Fibroblast of skin of right quadriceps (primary cell): Measurements from ENCODE around the gene INSC.
A peak's percentile ranks its signal among the peaks of the same experiment; 100 is the strongest.

Source experiments
- DNase-seq: peaks from one replicate; pipeline ENCODE4 v3.0.0-alpha.2; 2013

INSC gene

GRCh38 chr11:15111215-15111614 lies 3.5 kb upstream of the INSC start:
- no peak for DNase-seq

- no peak for DNase-seq
These were observed 2.6 kb upstream of the INSC start for GRCh38 chr11:15112131-15112541.

DNA sequence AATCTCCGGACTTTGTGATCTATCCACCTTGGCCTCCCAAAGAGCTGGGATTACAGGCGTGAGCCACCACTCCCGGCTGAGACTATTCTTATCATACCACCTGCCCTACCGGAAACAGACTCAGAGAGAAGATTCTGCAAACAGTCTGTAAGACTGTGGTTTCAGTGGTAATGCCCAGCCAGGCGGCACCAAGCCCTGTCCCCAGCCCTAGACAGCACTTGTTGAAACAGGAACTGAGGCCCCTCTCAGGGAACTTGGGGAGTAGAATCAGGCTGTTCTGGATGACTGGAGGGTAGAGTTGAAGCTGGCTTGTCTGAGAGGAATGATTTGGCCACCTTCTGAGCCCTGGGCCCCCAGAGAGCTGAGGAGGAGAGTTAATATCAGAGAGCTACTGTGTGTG lies 1.3 kb upstream of the INSC start:
- DNase-seq, result no peak

DNA sequence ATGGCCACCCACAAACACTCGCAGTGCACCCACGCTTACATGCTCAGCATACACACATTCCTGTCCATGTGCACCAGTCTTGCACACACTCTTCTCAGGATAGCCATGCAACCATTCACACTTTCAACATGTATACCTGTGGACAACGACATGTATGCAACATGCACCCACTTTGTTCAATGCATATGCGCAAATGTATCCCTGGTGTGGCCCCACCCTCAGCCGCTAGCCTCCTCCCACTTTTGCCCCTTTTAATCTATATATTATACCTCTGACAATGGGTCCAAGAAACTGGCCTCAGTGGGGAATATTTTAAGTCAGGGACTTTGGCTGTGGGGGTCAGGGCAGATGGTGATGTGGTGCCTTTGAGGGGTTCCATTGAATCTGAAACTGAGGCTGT lies 963 bp downstream of the INSC start:
- DNase-seq, result no peak

DNA sequence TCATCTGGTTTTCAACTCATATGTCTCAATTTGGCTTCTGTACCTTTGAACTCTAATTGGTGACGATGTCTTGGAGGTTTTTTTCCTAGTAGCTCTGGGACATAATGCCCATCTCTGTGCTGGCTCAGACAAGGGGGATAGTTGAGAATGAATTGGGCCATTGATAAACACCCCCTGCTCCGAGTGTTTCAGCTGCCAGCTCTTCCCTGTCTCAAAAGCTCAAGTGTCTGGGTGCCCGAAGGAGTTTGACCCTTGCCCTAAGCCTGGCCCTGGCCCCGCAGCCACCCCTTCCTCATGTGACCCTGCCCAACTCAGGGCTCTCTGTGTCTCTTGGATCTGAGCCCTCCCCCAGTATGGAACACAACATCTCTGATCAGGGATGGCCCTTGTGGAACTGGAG lies 3.0 kb downstream of the INSC start:
- no peak for DNase-seq

DNA sequence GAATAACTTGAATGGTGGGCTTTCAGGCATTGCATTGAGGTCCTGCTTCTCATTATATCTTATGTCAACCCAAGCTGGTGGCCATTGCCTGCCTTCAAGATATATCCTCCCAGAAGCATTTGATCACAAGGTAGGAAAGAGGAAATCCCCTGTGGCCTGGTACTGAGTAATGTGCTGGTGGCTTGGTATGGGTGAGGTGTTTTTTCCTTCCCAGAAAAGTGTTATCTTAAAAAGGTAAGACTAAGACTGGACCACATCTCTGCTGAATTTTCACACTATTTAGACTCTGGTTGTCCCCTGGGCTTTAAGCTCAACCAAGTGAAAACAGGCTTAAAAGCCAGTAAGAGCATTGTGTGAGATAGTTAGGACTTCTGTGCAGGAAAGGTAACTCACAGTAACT lies 3.7 kb downstream of the INSC start:
- DNase-seq, result no peak

- DNase-seq, result no peak
These were observed 4.6 kb downstream of the INSC start for GRCh38 chr11:15119352-15119751.

GRCh38 chr11:15119826-15120225 lies 5.1 kb downstream of the INSC start:
- no peak for DNase-seq

DNA sequence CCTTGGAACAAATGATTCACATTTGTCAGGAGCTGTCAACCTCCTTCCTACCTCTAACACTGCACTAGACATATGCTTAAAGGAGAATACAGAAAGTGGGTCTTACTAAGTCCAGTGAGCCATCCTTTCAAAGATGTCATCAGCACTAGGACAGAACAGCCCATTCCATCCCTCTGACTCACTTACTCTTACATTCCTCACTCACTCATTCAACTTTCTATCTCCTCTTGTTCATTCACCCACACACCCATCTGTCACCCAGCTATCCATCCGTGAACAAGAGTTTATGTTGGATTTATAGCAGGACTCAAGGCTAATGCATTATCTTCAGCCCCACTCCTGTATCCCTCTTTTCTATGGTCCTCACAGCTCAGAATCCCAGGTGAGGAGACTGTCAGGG lies 9.1 kb downstream of the INSC start:
- DNase-seq, result peak; percentile 84

- DNase-seq, result no peak
These were observed 9.8 kb downstream of the INSC start for GRCh38 chr11:15124528-15124927.

DNA sequence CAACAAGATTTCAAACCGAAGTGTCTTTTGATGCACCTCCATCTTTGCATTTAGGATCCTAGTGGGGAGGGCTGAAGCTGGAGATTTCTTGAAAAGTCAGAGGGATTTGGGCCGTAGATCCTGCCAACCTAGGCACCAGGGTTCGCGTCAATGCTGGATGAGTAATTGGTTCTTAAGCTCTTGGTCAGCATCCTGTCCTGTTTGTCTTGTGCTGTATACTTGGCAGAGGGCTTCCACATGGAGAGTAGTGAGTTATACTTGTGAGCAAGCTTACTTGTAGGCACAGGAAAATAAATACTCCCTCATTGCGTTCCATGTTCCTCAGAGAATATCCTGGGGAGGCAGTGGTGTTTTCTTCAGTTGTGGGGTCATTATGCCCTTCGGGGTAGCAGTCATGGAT lies 12.6 kb downstream of the INSC start:
- peak; percentile 46 for DNase-seq

- DNase-seq, result no peak
These were observed 13.9 kb downstream of the INSC start for GRCh38 chr11:15128621-15129020.

- DNase-seq, result no peak
These were observed 21.4 kb downstream of the INSC start for GRCh38 chr11:15136166-15136565.

GRCh38 chr11:15139096-15139770 lies 24.5 kb downstream of the INSC start:
- no peak for DNase-seq

DNA sequence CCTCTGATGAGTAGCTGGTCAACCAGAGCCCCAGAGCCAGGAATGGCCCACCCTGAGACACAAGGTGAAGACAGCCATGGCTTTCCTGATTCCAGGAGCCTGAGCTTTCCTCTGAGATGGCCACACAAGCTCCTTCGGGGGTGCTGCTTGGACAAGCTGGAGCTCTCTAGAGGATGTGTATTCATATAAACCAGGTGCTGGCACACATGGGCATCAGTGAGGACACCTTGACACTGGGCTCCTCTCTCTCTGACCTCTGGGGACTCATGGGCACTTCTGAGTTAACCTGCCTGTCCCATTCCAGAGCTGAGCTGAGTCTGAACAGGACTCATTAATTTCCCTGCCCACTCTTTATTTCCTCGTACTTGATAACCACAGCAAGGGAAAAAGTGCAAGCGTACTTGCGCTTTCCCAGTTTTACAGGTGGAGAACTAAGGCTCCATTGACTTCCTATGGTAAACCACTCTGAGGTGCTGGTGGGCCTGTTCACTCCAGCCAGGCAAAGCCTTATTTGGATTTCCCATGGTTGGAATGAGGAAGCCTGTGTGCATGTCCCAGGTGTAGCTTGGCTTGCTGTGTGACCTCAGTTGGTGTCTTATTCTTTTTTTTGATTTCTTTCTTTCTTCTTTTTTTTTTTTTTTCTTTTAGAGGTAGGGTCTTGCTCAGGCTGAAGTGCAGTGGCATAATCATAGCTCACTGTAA lies 25.4 kb downstream of the INSC start:
- DNase-seq, result no peak

- no peak for DNase-seq
These were observed 26.7 kb downstream of the INSC start for GRCh38 chr11:15141381-15141780.

- no peak for DNase-seq
These were observed 28.1 kb downstream of the INSC start for GRCh38 chr11:15142838-15143237.

- no peak for DNase-seq
These were observed 29.1 kb downstream of the INSC start for GRCh38 chr11:15143855-15144254.

- DNase-seq, result no peak
These were observed 29.6 kb downstream of the INSC start for GRCh38 chr11:15144347-15144746.

DNA sequence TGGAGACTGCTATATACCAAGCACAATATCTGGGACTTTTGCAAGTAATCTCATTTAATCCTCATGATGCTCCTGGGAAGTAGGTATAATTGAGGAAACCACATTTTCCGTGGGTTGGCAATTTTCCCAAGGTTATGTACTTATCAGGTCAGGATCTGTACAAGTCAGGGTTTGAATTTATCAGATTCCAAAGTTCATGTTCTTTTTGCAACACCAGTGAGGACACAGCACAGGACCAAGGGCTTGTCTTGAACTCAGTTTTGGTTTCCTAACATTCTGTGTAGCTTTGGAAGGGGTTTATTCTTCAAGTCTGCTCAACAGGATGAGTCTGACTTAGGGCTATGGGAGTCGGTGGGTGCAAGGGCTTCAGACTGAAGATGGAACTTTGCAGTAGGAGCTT lies 30.4 kb downstream of the INSC start:
- DNase-seq, result no peak

- no peak for DNase-seq
These were observed 30.9 kb downstream of the INSC start for GRCh38 chr11:15145615-15146014.

GRCh38 chr11:15146271-15147003 lies 31.7 kb downstream of the INSC start:
- peak; percentile 18 for DNase-seq

DNA sequence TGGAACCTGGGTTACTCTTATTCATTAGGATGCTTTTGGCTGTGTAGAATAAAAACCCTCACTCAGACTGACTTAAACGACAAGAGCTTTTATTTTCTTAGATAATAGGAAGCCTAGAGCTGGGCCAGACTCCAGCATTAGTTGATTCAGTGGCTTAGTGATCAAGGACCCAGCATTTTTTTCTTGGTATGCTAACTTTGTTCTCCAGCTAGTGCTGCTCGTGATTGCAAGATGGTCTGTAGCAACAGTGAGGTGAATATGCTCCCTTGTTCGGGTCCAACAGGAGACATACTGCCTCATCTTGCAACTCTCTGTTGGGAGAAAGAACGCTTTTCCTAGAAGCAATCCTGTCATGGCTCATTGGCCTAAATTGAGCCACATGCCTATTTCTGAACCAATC lies 33.4 kb downstream of the INSC start:
- DNase-seq, result no peak

- no peak for DNase-seq
These were observed 34.3 kb downstream of the INSC start for GRCh38 chr11:15149050-15149449.
